Right lung (tissue), 10 donors: ENCODE measurements around the gene CALD1. TPM values are rescaled to one million over a fixed set of nuclear protein-coding genes. Genes with fewer than 3 reads are reported as not detected.

Source experiments
- DNase-seq, 2 donors: peaks; one replicate each; pipeline ENCODE4 v3.0.0-alpha.2; 2013
- long read RNA-seq, 8 donors: transcript quantifications; one replicate each; lab custom pipeline, GENCODE V29; 2026
- polyA plus RNA-seq, 5 donors: library from polyadenylated mRNA; unstranded; fragments of 120-200 nt; gene quantifications; one replicate each; pipeline versions ENCODE4 v1.2.1 to v1.2.3, GENCODE V29; 2013; ENCODE audit warnings: inconsistent platforms in 1 of 5, low replicate concordance in 1 of 5; ENCODE audit not compliant: insufficient read length in 5 of 5, insufficient read depth in 1 of 5

Gene CALD1
- polyA plus RNA-seq: 100 to 1,000 TPM; 173 to 252 (median 234) TPM
- long read RNA-seq, donor 1, full-length matches to known transcripts: 13 of 212 reads
- long read RNA-seq, donor 1, partial matches to known transcripts: 184 of 212 reads
- long read RNA-seq, donor 1, other reads (novel, unspliced or antisense): 15 of 212 reads
- long read RNA-seq, donor 2, full-length matches to known transcripts: 13 of 86 reads
- long read RNA-seq, donor 2, partial matches to known transcripts: 73 of 86 reads
- long read RNA-seq, donor 2, other reads (novel, unspliced or antisense): 0 of 86 reads
- long read RNA-seq, donor 3, full-length matches to known transcripts: 18 of 140 reads
- long read RNA-seq, donor 3, partial matches to known transcripts: 109 of 140 reads
- long read RNA-seq, donor 3, other reads (novel, unspliced or antisense): 13 of 140 reads
- long read RNA-seq, donor 4, full-length matches to known transcripts: 13 of 136 reads
- long read RNA-seq, donor 4, partial matches to known transcripts: 114 of 136 reads
- long read RNA-seq, donor 4, other reads (novel, unspliced or antisense): 9 of 136 reads
- long read RNA-seq, donor 5, full-length matches to known transcripts: 15 of 175 reads
- long read RNA-seq, donor 5, partial matches to known transcripts: 160 of 175 reads
- long read RNA-seq, donor 5, other reads (novel, unspliced or antisense): 0 of 175 reads
- long read RNA-seq, donor 6, full-length matches to known transcripts: 31 of 174 reads
- long read RNA-seq, donor 6, partial matches to known transcripts: 143 of 174 reads
- long read RNA-seq, donor 6, other reads (novel, unspliced or antisense): 0 of 174 reads
- long read RNA-seq, donor 7, full-length matches to known transcripts: 20 of 87 reads
- long read RNA-seq, donor 7, partial matches to known transcripts: 67 of 87 reads
- long read RNA-seq, donor 7, other reads (novel, unspliced or antisense): 0 of 87 reads
- long read RNA-seq, donor 8, full-length matches to known transcripts: 4 of 43 reads
- long read RNA-seq, donor 8, partial matches to known transcripts: 31 of 43 reads
- long read RNA-seq, donor 8, other reads (novel, unspliced or antisense): 8 of 43 reads

- peak; percentile 73 to 78 for DNase-seq
These were observed at the start of gene CALD1 for GRCh38 chr7:134778941-134779740. TSS of gene CALD1 (plus strand) at chr7:134779634. CDS start at chr7:134867734, 88,100 bp downstream.

GRCh38 chr7:134729895-134730294, 49.5 kb upstream of the CALD1 start:
- no peak for DNase-seq

- DNase-seq: no peak
These were observed 49.0 kb upstream of the CALD1 start for GRCh38 chr7:134730411-134730829.

- DNase-seq: no peak
These were observed 47.8 kb upstream of the CALD1 start for GRCh38 chr7:134731616-134732015.

GRCh38 chr7:134732728-134733127, 46.7 kb upstream of the CALD1 start:
- DNase-seq: no peak

- DNase-seq: no peak
These were observed 43.1 kb upstream of the CALD1 start for GRCh38 chr7:134736381-134736780.

- DNase-seq: no peak
These were observed 41.7 kb upstream of the CALD1 start for GRCh38 chr7:134737566-134738345.

- no peak for DNase-seq
These were observed 40.1 kb upstream of the CALD1 start for GRCh38 chr7:134739362-134739761.

- DNase-seq: no peak
These were observed 39.1 kb upstream of the CALD1 start for GRCh38 chr7:134740376-134740775.

- DNase-seq: no peak
These were observed 37.4 kb upstream of the CALD1 start for GRCh38 chr7:134741907-134742635.

GRCh38 chr7:134742688-134743350, 36.6 kb upstream of the CALD1 start:
- no peak for DNase-seq

- no peak for DNase-seq
These were observed 34.9 kb upstream of the CALD1 start for GRCh38 chr7:134744569-134744968.

- DNase-seq: no peak
These were observed 32.1 kb upstream of the CALD1 start for GRCh38 chr7:134747326-134747725.

- no peak for DNase-seq
These were observed 29.1 kb upstream of the CALD1 start for GRCh38 chr7:134750083-134751062.

GRCh38 chr7:134752006-134752760, 27.3 kb upstream of the CALD1 start:
- DNase-seq: no peak

- DNase-seq: no peak
These were observed 23.9 kb upstream of the CALD1 start for GRCh38 chr7:134755422-134756022.

GRCh38 chr7:134757938-134758337, 21.5 kb upstream of the CALD1 start:
- no peak for DNase-seq
